DOHH2 (cell line): ENCODE measurements around the gene WDR7.

Source experiments
- CTCF ChIP-seq: fragments of 200-600 bp; sonication (generic); IDR thresholded peaks from one replicate; pipeline ENCODE4 v1.5.1; 2014; ENCODE audit warnings: antibody characterized with exemption, mild to moderate bottlenecking, low read depth, low read length; ENCODE audit not compliant: poor library complexity, severe bottlenecking
- EZH2phosphoT487 ChIP-seq: fragments of 200-600 bp; sonication (generic); IDR thresholded peaks from 2 replicates; pipeline ENCODE4 v1.6.1; 2017; ENCODE audit warnings: borderline replicate concordance, mild to moderate bottlenecking, antibody characterized with exemption, low read length, moderate library complexity, mixed read lengths

GRCh38 chr18:56637176-56637575, 14.0 kb upstream of the WDR7 start:
- TF ChIP-seq EZH2phosphoT487: no peak
- TF ChIP-seq CTCF: no peak
